Measurements from ENCODE around the gene MAP2K3.

DNA sequence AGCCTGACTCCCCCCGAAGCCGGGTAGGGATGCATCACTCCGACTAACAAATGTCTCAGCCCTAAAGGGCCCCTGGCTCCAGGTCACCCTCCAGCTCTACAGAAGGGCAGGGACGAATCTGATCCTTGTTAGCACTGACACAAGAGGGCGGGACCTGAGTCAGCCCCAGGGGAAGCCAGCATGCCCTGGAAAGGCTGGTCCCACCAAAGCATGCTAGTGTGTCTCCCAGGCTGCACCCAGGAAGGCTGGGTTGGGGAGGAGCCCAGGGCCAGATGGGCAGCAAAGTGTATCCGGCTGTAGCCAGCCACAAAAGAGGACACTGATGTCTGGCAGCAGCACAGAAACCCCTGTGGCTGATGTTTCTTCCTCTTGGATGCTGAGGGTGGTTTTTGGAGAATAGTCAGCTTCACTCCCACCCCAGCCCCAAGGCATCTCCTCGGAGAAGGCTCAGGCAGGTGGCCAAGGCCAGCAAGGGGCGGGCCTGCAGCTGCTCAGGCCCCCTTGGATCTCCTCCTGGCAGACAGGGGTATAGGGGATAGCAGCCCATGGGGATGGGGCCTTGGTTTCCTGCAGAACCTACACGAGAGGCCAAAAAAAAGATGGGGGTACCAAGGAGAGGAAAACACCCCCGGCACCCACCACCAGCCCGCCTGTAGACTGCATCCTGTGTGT lies 42.3 kb upstream of the MAP2K3 start:
- TF ChIP-seq CBX2 (IDR thresholded peaks at IDR 0.05; ENCODE audit: borderline replicate concordance, low read depth), result no peak
- TF ChIP-seq, protein P1, sequence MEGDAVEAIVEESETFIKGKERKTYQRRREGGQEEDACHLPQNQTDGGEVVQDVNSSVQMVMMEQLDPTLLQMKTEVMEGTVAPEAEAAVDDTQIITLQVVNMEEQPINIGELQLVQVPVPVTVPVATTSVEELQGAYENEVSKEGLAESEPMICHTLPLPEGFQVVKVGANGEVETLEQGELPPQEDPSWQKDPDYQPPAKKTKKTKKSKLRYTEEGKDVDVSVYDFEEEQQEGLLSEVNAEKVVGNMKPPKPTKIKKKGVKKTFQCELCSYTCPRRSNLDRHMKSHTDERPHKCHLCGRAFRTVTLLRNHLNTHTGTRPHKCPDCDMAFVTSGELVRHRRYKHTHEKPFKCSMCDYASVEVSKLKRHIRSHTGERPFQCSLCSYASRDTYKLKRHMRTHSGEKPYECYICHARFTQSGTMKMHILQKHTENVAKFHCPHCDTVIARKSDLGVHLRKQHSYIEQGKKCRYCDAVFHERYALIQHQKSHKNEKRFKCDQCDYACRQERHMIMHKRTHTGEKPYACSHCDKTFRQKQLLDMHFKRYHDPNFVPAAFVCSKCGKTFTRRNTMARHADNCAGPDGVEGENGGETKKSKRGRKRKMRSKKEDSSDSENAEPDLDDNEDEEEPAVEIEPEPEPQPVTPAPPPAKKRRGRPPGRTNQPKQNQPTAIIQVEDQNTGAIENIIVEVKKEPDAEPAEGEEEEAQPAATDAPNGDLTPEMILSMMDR (IDR thresholded peaks at IDR 0.05), result no peak
